Upper lobe of left lung (tissue), 6 donors: ENCODE data around the gene PSORS1C2. TPM values are rescaled to one million over a fixed set of nuclear protein-coding genes. Genes with fewer than 3 reads are reported as not detected.
A peak's percentile ranks its signal among the peaks of the same experiment; 100 is the strongest.
"Not testable (repeated sequence)": the region's sequence is repeated elsewhere in the genome, so short reads cannot be mapped to it uniquely, and the experiment has no call there.

Source experiments
- ATAC-seq, 2 donors: fragments of 200-7000 bp; cut with Tn5 transposase; one replicate each; pipeline ENCODE4 v1.9.1; 2022; ENCODE audit warnings: mild to moderate bottlenecking in 2 of 2, moderate library complexity in 2 of 2; ENCODE audit not compliant: low FRiP score in 2 of 2
- DNase-seq, 2 donors: peaks; one replicate each; pipeline ENCODE4 v3.0.0-alpha.2; 2019 to 2020
- H3K27ac ChIP-seq, 4 donors: fragments of 200-600 bp; sonication (generic); one replicate each; pipeline ENCODE4 v1.5.1; 2016 to 2019
- H3K27me3 ChIP-seq, 4 donors: fragments of 200-600 bp; sonication (generic); one replicate each; pipeline ENCODE4 v1.5.1; 2017 to 2019
- H3K36me3 ChIP-seq, 4 donors: fragments of 200-600 bp; sonication (generic); one replicate each; pipeline ENCODE4 v1.5.1; 2016 to 2019
- H3K4me1 ChIP-seq, 4 donors: fragments of 200-600 bp; sonication (generic); one replicate each; pipeline ENCODE4 v1.5.1; 2018 to 2019
- H3K4me3 ChIP-seq, 4 donors: fragments of 200-600 bp; sonication (generic); one replicate each; pipeline ENCODE4 v1.5.1; 2017 to 2019; ENCODE audit warnings: mild to moderate bottlenecking in 2 of 4, moderate library complexity in 1 of 4
- H3K9me3 ChIP-seq, 4 donors: fragments of 200-600 bp; sonication (generic); one replicate each; pipeline ENCODE4 v1.5.1; 2018 to 2019
- EP300 ChIP-seq, 4 donors: sonication (generic); formaldehyde crosslinking; IDR thresholded peaks; one replicate each; pipeline ENCODE4 v1.5.1; 2017; ENCODE audit warnings: antibody characterized with exemption in 4 of 4, control low read depth in 2 of 4
- POLR2A ChIP-seq, 4 donors: fragments of 450-650 bp; IDR thresholded peaks; one replicate each; pipeline ENCODE4 v1.5.1; 2016 to 2017; ENCODE audit warnings: antibody characterized with exemption in 4 of 4, mild to moderate bottlenecking in 2 of 4
- POLR2AphosphoS5 ChIP-seq, 2 donors: sonication (generic); formaldehyde crosslinking; IDR thresholded peaks; one replicate each; pipeline ENCODE4 v1.5.1; 2017; ENCODE audit warnings: antibody characterized with exemption in 2 of 2
- WGBS, 2 donors: methylation state at CpG; one replicate each; pipeline ENCODE4 v1.1.5; 2017 to 2018; 5-methylcytosine and 5-hydroxymethylcytosine counted together
- total RNA-seq, 6 donors: library from RNA; depleted of rRNA in 4 of 6; stranded (reverse); fragments of >200 nt in 4 of 6; gene quantifications; one replicate each; pipeline versions ENCODE4 v1.1.0 to v1.2.1, GENCODE V29; 2016 to 2021
- TF ChIP-seq, protein P1 (sequence below), 6 experiments: fragments of 450-650 bp in 4 of 6; fragments of 200-600 bp in 2 of 6; sonication (generic) in 2 of 6; IDR thresholded peaks; one replicate each; pipeline ENCODE4 v1.5.1; 2016 to 2019; ENCODE audit warnings: antibody characterized with exemption in 6 of 6
- donor health status: DM: no; HTN: no; CAD: no; lungs with moderate emphysema.
- donor health status: DM: no; HTN: yes; CAD: no; lungs with severe emphysema.

Gene PSORS1C2
- total RNA-seq, 6 donors from 2014 or later, result not detected

DNA sequence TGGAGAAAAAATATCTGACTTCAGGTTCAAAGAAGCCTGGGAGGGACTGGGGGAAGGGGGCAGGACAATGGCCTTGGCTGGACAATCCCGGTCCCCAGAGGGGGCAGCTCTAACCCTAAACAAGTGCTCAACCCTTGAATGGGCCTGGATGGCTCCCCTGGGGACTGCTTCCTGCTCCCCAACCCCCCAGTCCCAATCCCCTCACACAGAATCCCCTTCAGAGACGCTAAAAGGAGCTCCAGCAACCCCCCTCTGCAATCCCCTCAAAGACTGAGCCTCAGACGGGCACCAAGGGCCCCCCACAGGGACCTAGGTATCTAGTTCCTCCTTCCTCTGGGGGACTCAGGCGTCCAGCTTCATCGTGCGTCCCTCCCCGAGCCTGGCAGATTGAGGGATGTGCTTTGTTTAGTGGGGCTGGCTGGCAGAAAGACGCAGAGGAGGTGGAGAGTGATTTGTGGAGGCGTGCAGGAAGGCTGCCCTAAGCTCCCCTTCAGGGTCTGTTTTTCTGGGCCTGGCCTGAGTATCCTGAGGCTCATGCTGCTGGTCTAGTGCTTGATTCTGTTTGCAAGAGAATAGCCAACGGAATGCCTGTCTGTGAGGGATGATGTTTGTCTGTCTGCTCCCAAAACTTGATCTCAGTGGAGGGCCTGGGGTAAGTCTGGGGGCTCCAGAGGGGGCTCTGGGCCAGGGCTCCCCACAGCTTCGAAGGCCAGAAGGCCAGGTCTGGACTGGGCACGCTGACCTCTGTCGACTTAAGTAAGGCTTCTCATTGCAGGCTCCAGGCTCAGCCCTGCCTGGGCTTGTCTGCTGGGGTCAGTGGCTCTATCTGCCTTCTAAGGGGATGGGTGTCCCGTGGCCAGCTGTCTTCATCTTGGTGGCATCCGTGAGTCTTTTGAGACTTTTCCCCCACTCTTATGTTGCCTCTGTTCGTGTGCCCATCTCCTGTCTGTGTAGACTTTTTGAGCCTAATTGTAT is 33.4 kb upstream of the PSORS1C2 start:
- TF ChIP-seq, protein P1, sequence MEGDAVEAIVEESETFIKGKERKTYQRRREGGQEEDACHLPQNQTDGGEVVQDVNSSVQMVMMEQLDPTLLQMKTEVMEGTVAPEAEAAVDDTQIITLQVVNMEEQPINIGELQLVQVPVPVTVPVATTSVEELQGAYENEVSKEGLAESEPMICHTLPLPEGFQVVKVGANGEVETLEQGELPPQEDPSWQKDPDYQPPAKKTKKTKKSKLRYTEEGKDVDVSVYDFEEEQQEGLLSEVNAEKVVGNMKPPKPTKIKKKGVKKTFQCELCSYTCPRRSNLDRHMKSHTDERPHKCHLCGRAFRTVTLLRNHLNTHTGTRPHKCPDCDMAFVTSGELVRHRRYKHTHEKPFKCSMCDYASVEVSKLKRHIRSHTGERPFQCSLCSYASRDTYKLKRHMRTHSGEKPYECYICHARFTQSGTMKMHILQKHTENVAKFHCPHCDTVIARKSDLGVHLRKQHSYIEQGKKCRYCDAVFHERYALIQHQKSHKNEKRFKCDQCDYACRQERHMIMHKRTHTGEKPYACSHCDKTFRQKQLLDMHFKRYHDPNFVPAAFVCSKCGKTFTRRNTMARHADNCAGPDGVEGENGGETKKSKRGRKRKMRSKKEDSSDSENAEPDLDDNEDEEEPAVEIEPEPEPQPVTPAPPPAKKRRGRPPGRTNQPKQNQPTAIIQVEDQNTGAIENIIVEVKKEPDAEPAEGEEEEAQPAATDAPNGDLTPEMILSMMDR (IDR thresholded peaks at IDR 0.05), result no peak
- TF ChIP-seq POLR2A (IDR thresholded peaks at IDR 0.05), result no peak
- TF ChIP-seq POLR2AphosphoS5 (IDR thresholded peaks at IDR 0.05), result no peak
- no peak for TF ChIP-seq EP300 (IDR thresholded peaks at IDR 0.05)
- DNase-seq, result no peak
- Histone ChIP-seq H3K4me3 (no peak overlapping the region), H3K27ac (no peak overlapping the region), H3K4me1 (no peaks in the 10 kb centered on the region), H3K27me3 (no peaks in the 10 kb centered on the region), H3K9me3 (no peaks in the 10 kb centered on the region), H3K36me3 (peaks cover 0 to 3% (median 0%) of the 10 kb centered on the region in 4 donors)
- WGBS, 2 donors, result 65 to 76% methylated on average over 8 to 16 of the region's 16 CpGs
- ATAC-seq, result no peak

DNA sequence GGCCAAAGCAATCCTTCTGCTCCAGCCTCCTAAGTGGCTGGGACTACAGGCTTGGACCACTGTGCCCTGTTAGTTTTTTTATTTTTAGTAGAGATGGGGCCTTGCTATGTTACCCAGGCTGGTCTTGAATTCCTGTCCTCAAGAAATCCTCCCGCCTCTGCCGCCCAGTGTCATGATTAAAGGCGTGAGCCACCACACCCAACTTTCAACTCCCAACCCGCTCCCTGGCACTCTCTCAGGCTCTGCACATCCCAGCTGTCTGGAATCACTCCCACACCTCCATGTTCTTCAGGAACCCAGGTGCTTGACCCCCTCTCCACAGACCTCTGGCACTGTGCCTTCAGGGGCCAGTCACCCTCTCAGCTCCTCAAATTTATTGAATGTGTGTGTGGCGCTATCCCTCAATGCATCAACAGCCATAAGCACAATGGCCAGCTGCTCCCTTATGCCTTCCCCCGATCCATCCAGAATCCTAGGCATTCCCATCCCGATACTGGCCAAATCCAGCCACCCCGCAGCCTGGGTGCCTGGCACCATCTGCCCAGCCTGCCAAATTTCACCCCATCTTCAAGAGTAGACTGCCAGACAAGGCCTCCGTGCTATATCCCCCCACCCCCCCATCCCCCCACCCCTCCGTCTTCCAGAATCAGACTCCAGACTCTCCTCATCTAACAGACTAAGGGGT is 32.3 kb upstream of the PSORS1C2 start:
- no peaks in the 10 kb centered on the region for H3K4me1 ChIP-seq
- H3K9me3 ChIP-seq, result no peaks in the 10 kb centered on the region
- no peak overlapping the region for H3K27ac ChIP-seq
- TF ChIP-seq POLR2A (IDR thresholded peaks at IDR 0.05), result no peak
- TF ChIP-seq, protein P1 (IDR thresholded peaks at IDR 0.05), result no peak
- TF ChIP-seq EP300 (IDR thresholded peaks at IDR 0.05), result no peak
- no peak for TF ChIP-seq POLR2AphosphoS5 (IDR thresholded peaks at IDR 0.05)
- H3K36me3 ChIP-seq, result peaks cover 0 to 3% (median 0%) of the 10 kb centered on the region in 4 donors
- no peaks in the 10 kb centered on the region for H3K27me3 ChIP-seq
- DNase-seq (no peak), ATAC-seq (no peak)
- WGBS, 2 donors, result 93 to 96% methylated on average over 10 of the region's 10 CpGs
- no peak overlapping the region for H3K4me3 ChIP-seq

DNA sequence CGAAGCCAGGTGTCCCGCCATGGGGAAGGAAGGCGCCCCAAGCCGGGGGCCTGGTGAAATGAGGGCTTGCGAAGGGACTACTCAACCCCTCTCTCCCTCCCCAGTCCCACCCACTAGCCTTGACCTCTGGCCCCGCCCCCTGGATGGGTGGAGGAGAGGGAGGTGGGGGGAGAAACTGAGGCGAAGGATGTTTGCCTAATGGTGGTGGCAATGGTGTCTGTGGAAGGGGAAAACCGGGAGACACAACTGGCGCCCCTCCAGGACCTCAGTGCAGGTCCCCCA is 31.7 kb upstream of the PSORS1C2 start, which contains the start of gene POU5F1:
Gene POU5F1 (minus strand): TSS at position 83 of the 282 bp plus-strand sequence. CDS start 62 bp downstream, at position 21.
- ATAC-seq (no peak), DNase-seq (no peak)
- no peak for TF ChIP-seq POLR2AphosphoS5 (IDR thresholded peaks at IDR 0.05)
- TF ChIP-seq EP300 (IDR thresholded peaks at IDR 0.05), result no peak
- TF ChIP-seq, protein P1 (IDR thresholded peaks at IDR 0.05), result no peak
- no peak for TF ChIP-seq POLR2A (IDR thresholded peaks at IDR 0.05)
- Histone ChIP-seq H3K36me3 (peaks cover 0 to 3% (median 0%) of the 10 kb centered on the region in 4 donors), H3K27ac (no peak within 1 kb of the TSS), H3K27me3 (no peaks in the 10 kb centered on the region), H3K9me3 (no peaks in the 10 kb centered on the region), H3K4me3 (no peak within 1 kb of the TSS), H3K4me1 (no peaks in the 10 kb centered on the region)
- 69 to 81% methylated on average over 5 to 9 of the region's 9 CpGs for WGBS, 2 donors

DNA sequence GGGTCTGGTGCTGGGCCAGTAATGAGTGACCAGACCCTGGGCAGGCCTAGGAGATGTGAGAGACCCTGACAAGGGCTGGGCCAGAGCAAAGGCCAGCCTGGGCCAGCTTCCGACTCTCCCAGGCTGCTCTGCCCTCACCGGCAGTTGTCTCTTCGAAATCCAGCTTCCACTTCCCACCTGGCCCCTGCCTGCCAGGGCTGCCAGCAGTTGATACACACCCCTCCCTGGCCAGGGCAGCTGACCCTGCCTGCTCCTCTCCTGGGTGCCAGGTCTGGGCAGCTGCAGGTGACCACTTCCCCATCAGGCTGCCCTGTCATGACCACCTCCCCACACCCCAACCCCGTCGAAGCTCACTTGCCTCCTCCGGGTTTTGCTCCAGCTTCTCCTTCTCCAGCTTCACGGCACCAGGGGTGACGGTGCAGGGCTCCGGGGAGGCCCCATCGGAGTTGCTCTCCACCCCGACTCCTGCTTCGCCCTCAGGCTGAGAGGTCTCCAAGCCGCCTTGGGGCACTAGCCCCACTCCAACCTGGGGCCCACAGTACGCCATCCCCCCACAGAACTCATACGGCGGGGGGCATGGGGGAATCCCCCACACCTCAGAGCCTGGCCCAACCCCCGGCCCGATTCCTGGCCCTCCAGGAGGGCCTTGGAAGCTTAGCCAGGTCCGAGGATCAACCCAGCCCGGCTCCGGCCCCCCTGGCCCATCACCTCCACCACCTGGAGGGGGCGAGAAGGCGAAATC is 31.2 kb upstream of the PSORS1C2 start:
- not testable (repeated sequence) for H3K9me3 ChIP-seq, H3K4me1 ChIP-seq, H3K4me3 ChIP-seq, H3K27me3 ChIP-seq, H3K36me3 ChIP-seq, ATAC-seq, H3K27ac ChIP-seq
- WGBS, 2 donors, result 74 to 82% methylated on average over 9 to 11 of the region's 23 CpGs
- DNase-seq, result peak in 1 of 2 donors; percentile 66
